GM10847 (cell line): ENCODE data around the gene CCDC201.

Source experiments
- POLR2A ChIP-seq: IDR thresholded peaks from 2 replicates; pipeline ENCODE4 v1.6.1; 2011; ENCODE audit not compliant: insufficient read length; ENCODE audit errors: extremely low read depth

The CCDC201 gene

DNA sequence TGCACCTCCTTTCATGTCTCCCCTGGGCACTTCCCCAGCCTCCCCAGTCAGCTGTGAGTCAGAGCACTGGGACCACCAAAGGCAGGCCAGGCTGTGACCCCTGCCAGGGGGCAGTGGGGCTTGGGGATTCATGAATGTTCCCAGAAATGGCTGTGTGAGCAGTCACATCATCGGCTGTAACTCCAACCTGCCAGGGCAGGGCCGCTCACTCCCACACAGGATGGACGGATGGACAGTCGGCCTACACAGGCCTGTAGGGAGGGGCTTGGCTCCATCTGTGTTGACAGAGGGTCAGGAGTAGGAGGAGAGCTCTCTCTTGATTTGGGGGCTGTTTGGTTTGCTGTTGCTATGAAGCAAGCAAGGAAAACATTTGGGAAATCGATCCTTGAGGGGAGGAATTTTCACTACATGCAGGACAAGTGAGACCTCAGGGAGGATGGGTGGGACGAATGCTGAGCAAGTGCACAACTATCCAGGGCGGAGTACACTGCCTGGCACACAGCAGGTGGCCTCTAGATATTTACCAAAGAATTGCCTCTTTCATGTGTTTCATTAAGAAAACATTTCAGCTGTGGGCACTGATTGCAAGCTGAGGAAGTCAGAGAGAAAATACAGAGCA is 12.5 kb upstream of the CCDC201 start:
- no peak for TF ChIP-seq POLR2A

DNA sequence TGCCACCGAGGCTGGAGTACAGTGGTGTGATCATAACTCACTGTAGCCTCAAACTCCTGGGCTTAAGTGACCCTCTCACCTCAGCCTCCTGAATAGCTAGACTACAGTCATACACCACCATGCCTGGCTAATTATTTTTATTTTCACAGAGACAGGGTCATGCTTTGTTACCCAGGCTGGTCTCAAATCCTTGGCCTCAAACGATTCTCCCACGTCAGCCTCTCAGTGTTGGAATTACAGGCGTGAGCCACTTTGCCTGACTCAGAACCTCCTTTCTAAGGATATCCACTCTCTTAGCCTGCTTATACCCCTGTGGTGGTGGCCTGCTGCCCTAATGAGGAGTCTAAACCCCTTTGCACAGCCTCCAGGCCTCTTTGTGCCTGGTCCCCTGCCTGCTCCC is 11.3 kb upstream of the CCDC201 start:
- no peak for TF ChIP-seq POLR2A

DNA sequence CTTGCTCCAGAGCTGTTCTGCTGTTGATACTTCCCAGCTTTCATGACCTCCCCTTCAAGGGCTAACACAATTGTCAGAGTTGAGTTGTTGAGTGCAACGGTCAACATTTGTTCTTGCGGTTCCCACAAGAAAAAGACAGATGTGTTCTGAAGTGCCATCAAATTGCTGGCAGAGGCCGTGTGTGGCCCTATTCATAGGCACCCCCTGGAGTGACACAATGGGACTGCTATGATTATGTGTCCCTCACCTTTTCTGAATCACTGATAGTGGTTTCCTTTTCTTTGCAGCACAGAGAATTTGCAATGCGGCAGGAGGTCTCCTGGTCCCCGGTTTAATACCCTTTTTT is 9.6 kb upstream of the CCDC201 start:
- TF ChIP-seq POLR2A = no peak

DNA sequence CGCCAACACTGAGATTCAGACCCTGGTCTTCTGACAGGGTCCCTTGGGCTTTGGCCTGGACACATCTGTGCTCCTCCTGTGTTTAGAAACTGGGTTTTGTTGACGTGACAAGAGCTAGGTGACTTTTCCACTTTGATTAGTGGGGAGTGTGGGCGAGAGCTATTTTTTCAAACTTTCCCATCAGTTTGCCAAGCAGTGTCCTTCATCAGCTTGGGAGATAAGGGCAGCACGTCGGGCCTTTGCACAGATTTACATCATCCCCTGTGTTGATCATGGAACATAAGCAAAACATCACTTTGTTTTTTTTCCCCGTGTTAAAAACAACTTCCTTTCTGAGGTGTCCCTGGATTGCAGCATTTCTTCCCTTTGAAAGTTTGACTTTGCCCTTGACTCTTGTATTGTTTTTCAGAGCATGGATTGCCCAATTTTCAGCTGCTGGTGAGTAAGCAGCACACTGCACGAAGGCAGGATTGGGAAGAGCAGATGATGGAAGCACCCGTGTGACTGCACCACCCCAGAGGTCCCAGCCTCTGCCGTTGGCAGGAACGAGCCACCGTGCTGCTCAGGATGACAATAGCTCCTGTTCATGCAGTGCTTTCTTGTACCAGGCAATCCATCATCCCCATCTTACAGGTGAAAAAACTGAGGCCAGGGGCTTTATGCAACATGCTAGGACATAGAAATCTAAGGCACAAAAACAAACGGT is 9.0 kb upstream of the CCDC201 start:
- no peak for TF ChIP-seq POLR2A

DNA sequence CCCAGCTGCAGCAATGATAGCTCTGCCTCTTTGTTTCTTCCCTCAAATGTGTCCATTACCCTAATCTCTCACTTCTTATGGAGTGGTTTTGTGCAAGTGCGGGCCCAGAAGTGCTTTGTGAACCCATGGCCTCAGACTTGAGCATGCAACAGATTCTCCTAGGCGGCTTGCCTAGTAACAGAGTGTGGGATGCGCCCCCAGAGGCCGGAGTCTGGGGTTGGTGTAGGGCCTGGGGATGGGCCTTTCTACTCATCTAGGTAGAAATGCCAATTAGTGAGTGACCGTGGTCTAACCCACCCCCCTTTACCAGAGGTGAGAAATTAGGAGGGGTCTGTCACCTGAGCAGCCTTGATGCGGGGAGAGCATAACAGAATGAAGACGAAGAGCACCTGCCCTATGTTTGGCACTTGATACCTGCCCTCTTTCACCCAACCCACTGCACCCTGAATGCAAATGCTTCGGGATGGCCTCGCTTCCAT is 8.4 kb upstream of the CCDC201 start:
- TF ChIP-seq POLR2A = no peak

DNA sequence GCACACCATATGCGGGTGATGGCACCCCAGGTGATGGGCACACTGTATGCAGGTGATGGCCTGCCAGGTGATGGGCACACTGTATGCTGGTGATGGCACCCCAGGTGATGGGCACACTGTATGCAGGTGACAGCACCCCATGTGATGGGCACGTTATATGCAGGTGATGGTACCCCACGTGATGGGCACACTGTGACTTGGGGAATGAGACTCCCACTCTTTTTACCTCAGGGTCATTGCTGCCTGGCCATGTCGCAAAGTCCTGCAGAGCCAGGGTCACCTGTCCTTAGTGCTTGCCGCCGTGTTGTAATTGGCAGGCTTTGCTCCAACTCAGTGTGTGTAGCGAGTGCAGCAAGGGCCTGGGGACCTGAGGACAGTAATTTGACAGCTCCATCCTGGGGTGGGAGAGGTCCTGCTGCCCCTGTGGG is 7.6 kb upstream of the CCDC201 start:
- TF ChIP-seq POLR2A = no peak

DNA sequence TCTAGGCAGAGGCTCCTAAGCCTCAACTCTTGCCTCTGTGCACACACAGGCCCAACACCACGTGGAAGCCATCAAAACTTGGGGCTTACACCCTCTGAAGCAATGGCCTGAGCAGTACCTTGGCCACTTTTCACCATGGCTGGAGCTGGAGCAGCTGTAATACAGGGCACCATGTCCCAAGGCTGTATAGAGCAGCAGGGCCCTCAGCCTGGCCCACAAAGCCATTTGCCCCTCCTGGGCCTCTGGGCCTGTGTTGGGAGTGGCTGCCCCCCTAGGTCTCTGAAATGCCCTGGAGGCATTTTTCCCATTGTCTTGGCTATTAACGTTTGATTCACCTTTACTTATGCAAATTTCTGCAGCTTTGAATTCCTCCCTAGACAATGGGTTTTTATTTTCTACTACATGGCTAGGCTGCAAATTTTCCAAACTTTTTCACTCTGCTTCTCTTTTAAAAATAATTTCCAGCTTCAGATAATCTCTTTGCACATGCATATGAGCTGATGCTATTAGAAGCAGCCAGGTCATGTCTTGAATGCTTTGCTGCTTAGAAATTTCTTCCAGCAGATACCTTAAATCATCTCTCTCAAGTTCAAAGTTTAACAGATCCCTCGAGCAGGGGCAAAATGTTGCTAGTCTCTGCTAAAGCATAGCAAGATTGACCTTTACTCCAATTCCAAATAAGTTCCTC is 5.7 kb upstream of the CCDC201 start:
- TF ChIP-seq POLR2A = no peak

DNA sequence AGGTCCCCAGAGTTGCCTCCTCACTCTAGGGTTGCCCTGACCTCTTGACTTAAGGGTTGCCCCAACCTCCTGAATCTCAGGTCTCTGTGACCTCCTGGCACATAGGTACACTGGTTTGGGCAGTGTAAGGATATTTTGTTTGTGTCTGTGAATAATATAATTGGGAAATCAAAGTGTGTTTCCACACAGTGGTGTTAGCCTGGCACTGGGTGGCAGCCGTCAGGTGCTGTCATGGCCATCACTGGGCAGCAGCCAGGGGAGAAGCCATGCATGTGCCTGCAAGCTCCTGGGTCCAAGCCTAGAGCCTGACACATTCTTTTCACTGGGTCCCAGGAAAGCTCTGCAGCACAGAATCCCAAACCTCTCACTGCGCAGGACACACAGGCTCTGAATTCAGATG is 3.6 kb upstream of the CCDC201 start:
- TF ChIP-seq POLR2A = no peak

DNA sequence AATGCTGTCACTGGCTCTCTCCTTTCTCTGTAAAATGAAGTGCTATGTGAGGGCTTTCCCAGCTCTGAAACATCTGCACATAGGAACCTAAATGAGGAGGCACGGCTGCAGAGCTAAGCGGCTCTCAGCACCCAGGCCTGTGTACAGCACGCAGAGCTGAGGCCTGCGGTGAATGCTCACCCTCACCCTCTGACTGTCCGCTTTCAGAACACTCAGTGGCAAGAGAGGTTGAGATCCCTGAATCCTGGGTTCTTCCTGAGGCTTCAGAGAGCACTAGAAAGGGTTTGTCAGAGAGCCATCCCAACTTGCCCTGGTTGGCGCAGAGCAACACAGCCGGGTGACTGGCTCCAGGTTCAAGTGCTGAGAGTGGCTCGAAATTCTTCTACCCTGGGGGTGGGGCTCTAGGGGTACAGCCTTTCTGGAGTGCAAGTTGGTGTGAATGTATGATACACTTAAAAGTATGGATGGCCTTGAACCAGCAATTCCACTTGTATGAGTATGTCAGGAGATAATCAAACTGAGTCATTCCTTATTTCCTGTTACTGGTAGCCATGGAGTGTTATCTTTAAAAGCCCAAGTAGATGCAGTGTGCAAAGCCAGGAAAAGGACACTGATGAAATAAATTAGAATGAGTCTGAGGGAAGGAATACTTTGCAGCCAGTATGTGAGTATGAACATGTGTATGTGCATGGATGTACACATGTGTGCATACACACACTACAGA is 1.7 kb upstream of the CCDC201 start:
- no peak for TF ChIP-seq POLR2A

DNA sequence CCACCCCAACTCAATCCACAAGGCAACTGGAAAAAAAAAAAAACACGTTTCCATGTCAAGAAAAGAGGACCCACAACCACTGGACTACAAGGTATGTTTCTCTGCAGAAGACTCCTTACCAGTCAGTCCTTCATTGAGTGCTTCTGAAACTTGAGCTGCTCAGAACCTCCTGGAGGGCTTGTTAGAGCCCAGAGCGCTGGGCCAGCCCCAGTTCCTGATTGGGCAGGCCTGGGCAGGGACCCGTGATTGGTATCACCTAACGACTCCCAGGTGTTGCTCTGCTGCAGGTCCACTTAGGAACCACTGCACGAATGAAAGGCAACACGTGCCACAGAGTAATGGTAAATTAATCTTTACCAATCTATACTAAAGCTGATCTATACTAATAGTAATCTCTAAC is 473 bp upstream of the CCDC201 start:
- TF ChIP-seq POLR2A = no peak

DNA sequence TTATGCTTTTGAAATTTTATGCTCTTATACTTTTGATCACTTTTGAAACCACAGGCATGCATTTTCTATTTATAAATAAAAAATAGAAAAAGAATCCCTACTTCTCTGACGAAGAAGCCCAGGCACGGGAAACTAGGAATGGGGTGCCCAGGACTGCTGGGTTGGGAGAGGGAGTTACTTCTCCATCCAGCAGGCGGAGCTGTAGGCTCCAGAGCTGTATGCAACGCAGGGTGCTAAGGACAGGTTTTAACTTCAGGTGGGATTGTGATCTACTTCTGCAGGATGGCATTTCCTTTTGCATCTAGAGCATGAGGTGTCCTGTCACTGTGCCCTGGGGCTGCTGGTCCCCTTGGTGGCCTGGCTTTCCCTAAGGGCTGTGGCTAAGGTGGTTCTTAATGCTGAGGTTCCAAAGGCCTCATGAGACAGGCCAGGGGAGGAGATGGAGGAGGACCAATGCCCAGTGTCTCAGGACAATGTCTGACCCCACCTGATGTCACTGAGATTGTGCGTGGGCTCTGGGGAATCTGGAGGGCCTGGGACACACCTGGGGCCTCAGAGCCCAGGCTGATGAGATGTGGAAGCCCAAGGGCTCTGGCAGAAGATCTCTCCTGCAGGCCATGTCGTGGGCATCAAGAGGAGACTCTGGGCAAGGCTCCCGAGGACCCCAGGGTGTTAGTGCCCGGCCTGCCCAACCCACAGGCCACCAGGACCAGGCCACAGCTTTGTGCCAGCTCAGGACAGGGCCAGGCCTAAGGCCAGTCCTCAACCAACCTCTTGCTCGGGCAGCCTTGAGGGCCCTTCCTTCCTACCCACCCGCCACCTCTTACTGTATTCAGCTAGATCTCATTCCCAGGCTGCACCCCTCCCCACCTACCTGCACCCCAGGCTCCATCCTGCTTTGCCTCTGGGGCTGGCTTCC is 507 bp downstream of the CCDC201 start:
- TF ChIP-seq POLR2A = no peak

DNA sequence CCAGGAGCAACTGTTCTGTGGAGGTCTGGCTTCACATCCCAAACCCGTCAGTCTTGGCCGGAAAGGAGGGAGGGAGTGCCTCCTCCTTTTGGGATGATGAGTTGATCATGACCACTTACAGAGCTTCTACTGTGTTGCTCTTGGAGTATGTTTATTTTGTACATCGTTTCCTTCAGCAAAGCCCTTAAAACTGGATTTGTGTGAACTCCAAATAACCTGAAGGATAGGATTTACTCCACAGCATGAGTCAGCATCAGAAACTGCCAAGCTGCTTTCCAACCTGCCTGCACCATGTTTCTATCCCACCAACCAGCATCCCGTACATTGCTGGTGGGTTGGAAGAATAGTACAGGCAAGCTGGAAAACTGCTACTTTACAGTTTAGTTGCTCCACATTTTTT is 3.5 kb downstream of the CCDC201 start:
- no peak for TF ChIP-seq POLR2A

DNA sequence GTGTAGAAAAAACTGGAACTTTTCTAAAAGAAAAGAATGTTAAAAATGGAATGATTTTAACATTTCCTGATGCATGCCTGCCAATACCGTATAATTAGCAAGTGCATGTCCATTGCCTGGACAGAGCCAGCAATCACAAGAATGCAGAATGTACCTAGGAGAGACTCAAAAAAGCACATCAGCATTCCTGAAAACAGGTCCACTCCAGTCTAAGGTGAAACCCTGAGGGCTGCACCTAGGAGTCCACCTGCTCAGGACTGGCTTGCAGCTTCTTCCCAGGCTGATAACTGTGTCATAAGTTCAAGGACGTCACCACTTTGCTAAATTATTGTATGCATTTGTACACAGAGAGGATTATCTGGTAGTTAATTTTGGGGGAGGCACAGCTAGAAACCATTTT is 5.4 kb downstream of the CCDC201 start:
- no peak for TF ChIP-seq POLR2A

DNA sequence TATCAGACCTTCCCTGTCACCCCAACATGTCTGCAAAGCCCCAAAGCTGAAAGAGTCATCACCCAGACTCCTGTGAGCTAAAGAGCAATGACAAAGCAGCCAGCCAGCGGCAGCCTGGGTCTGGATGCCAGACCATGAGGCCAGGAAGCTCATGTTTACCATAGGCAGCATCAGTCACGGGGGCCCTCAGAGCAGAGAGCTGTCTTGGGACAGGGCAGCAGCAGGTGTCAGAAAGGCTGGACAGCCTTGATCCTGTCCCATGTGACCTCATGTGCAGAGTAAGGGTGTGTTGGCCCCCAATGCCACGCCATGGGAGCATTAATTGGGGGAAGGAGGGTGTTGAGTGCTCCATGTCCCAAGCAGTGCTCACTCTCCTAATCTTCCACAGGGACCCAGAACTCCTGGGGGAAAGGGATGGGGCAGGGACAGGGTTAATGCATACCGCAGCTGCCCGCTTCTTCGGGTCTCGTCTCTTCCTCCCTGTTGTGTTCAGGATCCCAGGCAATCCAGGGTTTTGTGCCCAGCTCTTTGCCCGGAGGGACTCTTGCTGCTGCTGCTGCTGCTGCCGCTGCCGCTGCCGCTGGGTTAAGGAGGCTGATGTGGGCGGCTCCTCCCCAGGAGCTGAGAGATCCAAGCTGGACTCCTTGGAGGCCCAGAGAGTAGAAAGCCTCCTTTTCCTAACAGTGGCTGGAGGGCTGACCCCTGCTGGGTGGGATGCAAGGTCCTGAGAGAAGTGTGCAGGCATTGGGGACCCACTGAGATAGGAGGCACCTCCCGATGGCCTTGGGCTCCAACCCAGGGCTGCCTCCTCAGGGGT is 7.1 kb downstream of the CCDC201 start:
- no peak for TF ChIP-seq POLR2A
